ENCODE results near the gene TSPAN13.

The TSPAN13 gene

DNA sequence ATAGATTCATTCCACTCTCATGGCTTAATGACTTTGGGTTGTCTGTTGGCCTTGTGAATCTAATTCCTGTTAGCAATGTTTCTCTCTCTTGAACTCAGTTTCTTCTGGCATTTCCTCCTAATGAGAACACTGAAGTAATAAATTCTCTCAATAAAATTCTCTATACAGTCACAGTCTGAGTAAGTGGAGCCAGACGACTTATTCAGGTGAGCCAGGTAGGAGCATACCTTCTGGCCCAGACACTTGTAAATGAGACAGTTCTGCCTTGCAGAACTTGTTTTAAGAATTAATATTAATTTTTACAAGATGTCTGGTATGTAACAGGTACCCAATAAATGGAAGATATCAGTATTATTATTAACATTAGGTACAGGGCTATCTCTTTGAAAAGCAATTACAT is 79.8 kb downstream of the TSPAN13 start:
- Histone ChIP-seq H4K20me1 (ENCODE audit: insufficient read depth, low read length) (no peaks in the 10 kb centered on the region), H3K27me3 (ENCODE audit: insufficient read depth, low read length) (no peaks in the 10 kb centered on the region), H2AFZ (ENCODE audit: low read length) (no peak overlapping the region), H3K27ac (ENCODE audit: low read depth, low read length, poor library complexity, severe bottlenecking) (no peak overlapping the region), H3K79me2 (ENCODE audit: insufficient read depth, low read length) (no peaks in the 10 kb centered on the region), H3K36me3 (ENCODE audit: insufficient read depth, low read length) (no peaks in the 10 kb centered on the region), H3K9me2 (ENCODE audit: low read depth, low read length) (no peaks in the 10 kb centered on the region), H3F3A (ENCODE audit: insufficient read depth, low read length) (no peaks in the 10 kb centered on the region), H3K4me1 (ENCODE audit: insufficient read depth, low read length, severe bottlenecking) (peaks cover 29% of the 10 kb centered on the region), H3K9ac (ENCODE audit: low read length) (no peak overlapping the region), H3K4me2 (ENCODE audit: low read length) (no peak overlapping the region), H3K4me3 (ENCODE audit: low read depth, low read length, poor library complexity, severe bottlenecking) (no peak overlapping the region), H3K9me3 (ENCODE audit: low read length) (no peaks in the 10 kb centered on the region)
- TF ChIP-seq, protein P1, sequence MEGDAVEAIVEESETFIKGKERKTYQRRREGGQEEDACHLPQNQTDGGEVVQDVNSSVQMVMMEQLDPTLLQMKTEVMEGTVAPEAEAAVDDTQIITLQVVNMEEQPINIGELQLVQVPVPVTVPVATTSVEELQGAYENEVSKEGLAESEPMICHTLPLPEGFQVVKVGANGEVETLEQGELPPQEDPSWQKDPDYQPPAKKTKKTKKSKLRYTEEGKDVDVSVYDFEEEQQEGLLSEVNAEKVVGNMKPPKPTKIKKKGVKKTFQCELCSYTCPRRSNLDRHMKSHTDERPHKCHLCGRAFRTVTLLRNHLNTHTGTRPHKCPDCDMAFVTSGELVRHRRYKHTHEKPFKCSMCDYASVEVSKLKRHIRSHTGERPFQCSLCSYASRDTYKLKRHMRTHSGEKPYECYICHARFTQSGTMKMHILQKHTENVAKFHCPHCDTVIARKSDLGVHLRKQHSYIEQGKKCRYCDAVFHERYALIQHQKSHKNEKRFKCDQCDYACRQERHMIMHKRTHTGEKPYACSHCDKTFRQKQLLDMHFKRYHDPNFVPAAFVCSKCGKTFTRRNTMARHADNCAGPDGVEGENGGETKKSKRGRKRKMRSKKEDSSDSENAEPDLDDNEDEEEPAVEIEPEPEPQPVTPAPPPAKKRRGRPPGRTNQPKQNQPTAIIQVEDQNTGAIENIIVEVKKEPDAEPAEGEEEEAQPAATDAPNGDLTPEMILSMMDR (IDR thresholded peaks at IDR 0.05; ENCODE audit: low read length) = no peak
- TF ChIP-seq EZH2 (IDR thresholded peaks at IDR 0.05; ENCODE audit: borderline replicate concordance, low read length) = no peak

All from OCI-LY1 (cell line).